AG04450 (cell line): ENCODE data around the gene MICAL3. TPM values are rescaled to one million over a fixed set of nuclear protein-coding genes. Genes with fewer than 3 reads are reported as not detected.
A peak's percentile ranks its signal among the peaks of the same experiment; 100 is the strongest.

Experiments used
- CTCF ChIA-PET: fragments of 300-600, 350-600 bp; formaldehyde crosslinking; extraction: SDS; loops from one replicate; lab custom pipeline; 2022; ENCODE audit warnings: antibody characterized with exemption, inconsistent platforms; lab: Charles Lee
- POLR2A ChIA-PET: fragments of 350-600 bp; formaldehyde crosslinking; extraction: SDS; loops from one replicate; lab custom pipeline; 2021; ENCODE audit warnings: antibody characterized with exemption, inconsistent platforms; lab: Yijun Ruan, JAX
- DNase-seq: peaks from one replicate; pipeline ENCODE4 v3.0.0-alpha.2; 2011; ENCODE audit warnings: low read depth, low spot score
- H3K27ac ChIP-seq: one replicate; pipeline ENCODE4 v1.5.1; 2012; ENCODE audit warnings: low read depth, low read length, control low read depth
- H3K27me3 ChIP-seq: one replicate; pipeline ENCODE4 v1.6.0; 2012; ENCODE audit warnings: low read length; ENCODE audit not compliant: control insufficient read depth, insufficient read depth
- H3K4me3 ChIP-seq: 2 replicates; pipeline ENCODE4 v1.5.1; 2011; ENCODE audit warnings: mild to moderate bottlenecking, low read depth, low read length, control low read depth
- H3K9me3 ChIP-seq: 2 replicates; pipeline ENCODE4 v1.5.1; 2012; ENCODE audit warnings: low read length; ENCODE audit not compliant: control insufficient read depth, insufficient read depth
- CTCF ChIP-seq: IDR thresholded peaks from 2 replicates; pipeline ENCODE4 v1.5.1; 2011; ENCODE audit warnings: low read depth, low read length, control low read depth, inconsistent platforms
- polyA plus RNA-seq: library from polyadenylated mRNA; depleted of rRNA; stranded (reverse); fragments of >200 nt; gene quantifications from 2 replicates; pipeline ENCODE4 v1.2.3, GENCODE V29; 2011

MICAL3 gene
- polyA plus RNA-seq, 1 experiment, result 17.8 TPM

- H3K9me3 ChIP-seq, result no peaks in the 10 kb centered on the region
- no peaks in the 10 kb centered on the region for H3K27me3 ChIP-seq
- no peak overlapping the region for H3K27ac ChIP-seq
- POLR2A ChIA-PET, result no interaction called here
- no peak overlapping the region for H3K4me3 ChIP-seq
- DNase-seq, result no peak
- no peak for TF ChIP-seq CTCF
- CTCF ChIA-PET, result interaction anchor here (1.3 to 4.3 kb wide), 2 partner anchors 15 to 186 kb away, joined by 3 to 70 read pairs; partner anchors contain the start of gene PEX26
Measured at GRCh38 chr22:17890245-17890671, 134.1 kb downstream of the MICAL3 start.

GRCh38 chr22:17888855-17889254, 135.5 kb downstream of the MICAL3 start:
- Histone ChIP-seq H3K27ac (no peak overlapping the region), H3K27me3 (no peaks in the 10 kb centered on the region), H3K4me3 (no peak overlapping the region), H3K9me3 (no peaks in the 10 kb centered on the region)
- CTCF ChIA-PET, result interaction anchor here (1.0 to 4.3 kb wide), 3 partner anchors 59 to 187 kb away, joined by 3 to 70 read pairs (median 5); partner anchors contain the start of gene PEX26
- DNase-seq, result no peak
- POLR2A ChIA-PET, result no interaction called here
- TF ChIP-seq CTCF, result peak; percentile 62

GRCh38 chr22:17888439-17888838, 135.9 kb downstream of the MICAL3 start:
- ChIA-PET CTCF (interaction anchor here (1.2 to 4.3 kb wide), 2 partner anchors 58 to 188 kb away, joined by 3 to 70 read pairs; partner anchors contain the start of gene PEX26), POLR2A (no interaction called here)
- no peak for DNase-seq
- H3K9me3 ChIP-seq, result no peaks in the 10 kb centered on the region
- TF ChIP-seq CTCF, result no peak
- H3K4me3 ChIP-seq, result no peak overlapping the region
- no peak overlapping the region for H3K27ac ChIP-seq
- no peaks in the 10 kb centered on the region for H3K27me3 ChIP-seq

GRCh38 chr22:17884893-17885292, 139.5 kb downstream of the MICAL3 start:
- ChIA-PET CTCF (interaction anchor here (0.8 to 1.8 kb wide), 3 partner anchors 55 to 191 kb away, joined by 3 to 6 read pairs (median 4); no protein-coding TSS in a partner anchor), POLR2A (no interaction called here)
- Histone ChIP-seq H3K27ac (no peak overlapping the region), H3K4me3 (no peak overlapping the region), H3K27me3 (no peaks in the 10 kb centered on the region), H3K9me3 (no peaks in the 10 kb centered on the region)
- no peak for DNase-seq
- no peak for TF ChIP-seq CTCF

GRCh38 chr22:17884084-17884483, 140.3 kb downstream of the MICAL3 start:
- CTCF ChIA-PET, result interaction anchor here (1.8 kb wide), 1 partner anchor 192 kb away, joined by 6 read pairs; no protein-coding TSS in a partner anchor
- Histone ChIP-seq H3K27ac (no peak overlapping the region), H3K27me3 (no peaks in the 10 kb centered on the region), H3K9me3 (no peaks in the 10 kb centered on the region), H3K4me3 (no peak overlapping the region)
- DNase-seq, result no peak
- POLR2A ChIA-PET, result no interaction called here
- TF ChIP-seq CTCF, result no peak
